Parathyroid adenoma (tissue), 2 donors: Measurements from ENCODE around the gene ARIH2.
"Not testable (repeated sequence)": the region's sequence is repeated elsewhere in the genome, so short reads cannot be mapped to it uniquely, and the experiment has no call there.

Source experiments
- H2AFZ ChIP-seq: fragments of 300-600 bp; sonication (generic); one replicate; pipeline ENCODE4 v1.7.0; 2017; ENCODE audit warnings: antibody characterized with exemption, mild to moderate bottlenecking
- H3K27ac ChIP-seq: fragments of 300-600 bp; sonication (generic); one replicate; pipeline ENCODE4 v1.7.0; 2017
- H3K27me3 ChIP-seq: fragments of 300-600 bp; sonication (generic); one replicate; pipeline ENCODE4 v1.7.0; 2017; ENCODE audit warnings: low read length; ENCODE audit not compliant: control insufficient read depth, insufficient read depth
- H3K36me3 ChIP-seq: fragments of 300-600 bp; sonication (generic); one replicate; pipeline ENCODE4 v1.7.0; 2017; ENCODE audit warnings: low read length; ENCODE audit not compliant: control insufficient read depth, insufficient read depth
- H3K4me1 ChIP-seq: fragments of 300-600 bp; sonication (generic); one replicate; pipeline ENCODE4 v1.7.0; 2017; ENCODE audit warnings: control low read depth
- H3K4me2 ChIP-seq: fragments of 300-600 bp; sonication (generic); one replicate; pipeline ENCODE4 v1.7.0; 2017; ENCODE audit warnings: low read length
- H3K4me3 ChIP-seq: fragments of 300-600 bp; sonication (generic); one replicate; pipeline ENCODE4 v1.7.0; 2017; ENCODE audit warnings: low read depth, low read length
- H3K79me2 ChIP-seq: fragments of 300-600 bp; sonication (generic); one replicate; pipeline ENCODE4 v1.7.0; 2017; ENCODE audit warnings: control low read depth
- H3K9ac ChIP-seq: fragments of 300-600 bp; sonication (generic); one replicate; pipeline ENCODE4 v1.7.0; 2017; ENCODE audit warnings: mild to moderate bottlenecking
- H3K9me3 ChIP-seq: fragments of 300-600 bp; sonication (generic); one replicate; pipeline ENCODE4 v1.7.0; 2017; ENCODE audit warnings: low read length; ENCODE audit not compliant: control insufficient read depth
- TF ChIP-seq, protein P1 (sequence below): fragments of 300-600 bp; sonication (generic); IDR thresholded peaks from one replicate; pipeline ENCODE4 v1.7.0; 2017; ENCODE audit warnings: antibody characterized with exemption, mild to moderate bottlenecking
- donor health status: primary hyperparathyroidism.

ARIH2 gene

DNA sequence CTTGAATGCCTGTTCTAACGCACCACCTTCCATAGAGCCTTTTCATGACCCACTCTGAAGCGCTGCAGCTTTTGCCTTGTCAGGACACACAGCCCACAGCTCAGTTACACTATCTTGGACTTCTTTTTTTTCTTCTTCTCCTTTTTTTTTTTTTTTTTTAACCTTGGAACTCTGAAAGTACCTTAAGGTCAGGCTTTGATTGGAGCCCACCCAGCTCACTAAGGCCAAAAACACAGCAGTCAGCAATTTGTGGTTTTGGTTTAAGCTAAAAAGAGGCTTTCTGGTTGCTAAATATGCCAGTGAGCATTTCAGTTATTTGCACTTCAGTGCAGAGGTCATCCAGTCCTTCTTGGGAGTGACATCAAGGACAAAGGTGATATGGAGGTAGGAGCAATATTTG lies 21.7 kb upstream of the ARIH2 start:
- peaks cover 12% of the 10 kb centered on the region for H3K79me2 ChIP-seq
- H3K9ac ChIP-seq = no peak overlapping the region
- no peaks in the 10 kb centered on the region for H3K27me3 ChIP-seq
- H2AFZ ChIP-seq = no peak overlapping the region
- H3K36me3 ChIP-seq = no peaks in the 10 kb centered on the region
- peak overlapping the region; percentile 35 for H3K27ac ChIP-seq
- TF ChIP-seq, protein P1, sequence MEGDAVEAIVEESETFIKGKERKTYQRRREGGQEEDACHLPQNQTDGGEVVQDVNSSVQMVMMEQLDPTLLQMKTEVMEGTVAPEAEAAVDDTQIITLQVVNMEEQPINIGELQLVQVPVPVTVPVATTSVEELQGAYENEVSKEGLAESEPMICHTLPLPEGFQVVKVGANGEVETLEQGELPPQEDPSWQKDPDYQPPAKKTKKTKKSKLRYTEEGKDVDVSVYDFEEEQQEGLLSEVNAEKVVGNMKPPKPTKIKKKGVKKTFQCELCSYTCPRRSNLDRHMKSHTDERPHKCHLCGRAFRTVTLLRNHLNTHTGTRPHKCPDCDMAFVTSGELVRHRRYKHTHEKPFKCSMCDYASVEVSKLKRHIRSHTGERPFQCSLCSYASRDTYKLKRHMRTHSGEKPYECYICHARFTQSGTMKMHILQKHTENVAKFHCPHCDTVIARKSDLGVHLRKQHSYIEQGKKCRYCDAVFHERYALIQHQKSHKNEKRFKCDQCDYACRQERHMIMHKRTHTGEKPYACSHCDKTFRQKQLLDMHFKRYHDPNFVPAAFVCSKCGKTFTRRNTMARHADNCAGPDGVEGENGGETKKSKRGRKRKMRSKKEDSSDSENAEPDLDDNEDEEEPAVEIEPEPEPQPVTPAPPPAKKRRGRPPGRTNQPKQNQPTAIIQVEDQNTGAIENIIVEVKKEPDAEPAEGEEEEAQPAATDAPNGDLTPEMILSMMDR = no peak
- H3K4me1 ChIP-seq = peaks cover 12% of the 10 kb centered on the region
- H3K4me3 ChIP-seq = no peak overlapping the region
- H3K4me2 ChIP-seq = peak overlapping the region; percentile 33
- no peaks in the 10 kb centered on the region for H3K9me3 ChIP-seq

DNA sequence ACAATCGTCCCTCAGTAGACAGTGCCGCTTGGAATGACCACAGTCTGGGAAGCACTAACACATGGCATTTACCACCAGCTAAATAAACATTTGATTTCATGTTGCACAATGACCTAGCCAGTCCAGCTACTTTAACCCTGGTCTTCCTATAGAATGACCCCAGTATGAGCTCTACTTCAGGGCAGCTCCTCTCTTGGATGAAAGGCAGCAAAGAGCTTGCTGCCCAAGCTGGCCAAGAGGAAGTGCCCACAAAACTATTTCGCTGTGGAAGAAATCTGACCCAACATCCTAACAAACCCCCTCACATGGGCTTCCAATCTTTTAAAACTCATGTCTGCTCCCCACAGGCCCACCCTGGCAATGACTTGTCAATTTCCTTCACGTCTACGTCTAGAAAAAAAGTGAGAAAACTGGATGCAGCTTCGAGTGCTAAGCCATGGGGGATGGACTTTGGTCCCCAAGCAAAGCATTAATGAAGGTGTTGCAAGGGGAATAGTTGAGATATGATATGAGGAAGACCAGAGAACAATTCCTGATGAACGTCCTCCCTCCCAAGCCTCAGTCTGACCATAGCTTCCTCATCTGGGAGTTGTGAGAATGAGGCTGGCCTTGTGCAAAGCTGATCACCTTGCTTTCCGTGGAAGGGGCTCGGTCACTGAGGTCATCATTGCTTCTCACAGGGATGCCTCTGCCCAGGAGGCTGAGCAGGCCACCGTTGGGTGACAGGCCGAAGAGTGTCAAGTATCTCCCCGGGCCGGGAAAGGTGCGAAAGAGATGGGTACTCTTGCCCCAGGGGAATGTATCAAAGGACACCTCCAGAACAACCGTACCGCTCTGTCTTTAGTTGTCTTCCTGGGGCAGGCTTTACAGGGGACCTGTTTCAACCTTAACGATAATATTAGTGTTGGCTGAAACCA lies 20.9 kb upstream of the ARIH2 start:
- Histone ChIP-seq H3K4me2 (peak overlapping the region; percentile 71), H3K36me3 (no peaks in the 10 kb centered on the region), H3K79me2 (peaks cover 7% of the 10 kb centered on the region), H3K27ac (peak overlapping the region; percentile 68), H3K9me3 (no peaks in the 10 kb centered on the region), H3K4me1 (peaks cover 12% of the 10 kb centered on the region), H2AFZ (peak overlapping the region; percentile 94), H3K4me3 (peak overlapping the region; percentile 79), H3K9ac (no peak overlapping the region), H3K27me3 (no peaks in the 10 kb centered on the region)
- TF ChIP-seq, protein P1 = no peak

DNA sequence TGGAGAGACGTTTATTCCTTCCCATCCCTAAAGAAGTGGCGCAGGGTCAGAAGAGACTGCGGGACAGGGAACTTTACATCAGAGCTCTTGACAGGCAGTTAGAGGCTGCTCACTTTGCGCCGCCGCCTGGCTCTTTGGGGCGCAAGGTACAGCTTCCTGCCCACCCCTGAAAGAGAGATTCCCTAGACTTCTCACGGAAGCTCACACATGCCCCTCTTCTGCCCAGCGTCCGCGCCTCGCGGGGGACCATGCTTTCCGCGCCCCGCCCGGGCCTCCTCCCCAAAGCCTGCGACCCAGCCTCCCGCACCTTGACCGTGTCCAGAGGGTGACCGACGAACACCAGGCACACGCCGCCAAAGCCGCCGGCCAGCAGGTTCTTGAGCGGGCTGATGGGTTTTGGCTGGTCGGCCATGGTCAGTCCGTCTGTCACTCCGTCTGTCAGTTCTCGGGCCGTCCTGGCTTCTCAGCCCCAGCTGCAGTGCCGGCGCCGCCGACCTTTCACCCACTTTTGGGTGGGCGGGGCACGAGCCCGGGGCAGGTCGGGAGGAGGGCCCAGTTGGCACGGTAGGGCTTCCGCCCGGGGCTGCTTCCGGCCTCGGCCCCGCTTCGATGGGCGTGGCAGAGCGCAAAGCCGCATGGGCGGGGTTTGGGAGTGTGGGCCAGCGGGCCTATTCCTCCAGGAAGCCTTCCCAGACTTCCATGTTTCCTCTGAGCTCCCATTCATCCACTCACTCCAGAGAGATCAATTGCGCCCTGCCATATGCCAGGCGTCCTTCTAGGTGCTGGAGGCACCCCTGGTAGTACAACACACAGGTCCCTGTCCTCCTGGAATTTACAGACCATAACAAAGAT lies 20.0 kb upstream of the ARIH2 start, which contains the start of gene SLC25A20:
Gene SLC25A20, minus strand, starts transcription at position 500 of the 852 bp plus-strand sequence. Its CDS starts 88 bp downstream, at position 412.
- H3K36me3 ChIP-seq = no peaks in the 10 kb centered on the region
- no peaks in the 10 kb centered on the region for H3K9me3 ChIP-seq
- H3K4me2 ChIP-seq = peak within 1 kb of the TSS; percentile 71
- H3K4me3 ChIP-seq = peak within 1 kb of the TSS; percentile 79
- peaks cover 12% of the 10 kb centered on the region for H3K4me1 ChIP-seq
- H3K27ac ChIP-seq = peak within 1 kb of the TSS; percentile 68
- TF ChIP-seq, protein P1 = no peak
- peak within 1 kb of the TSS; percentile 94 for H2AFZ ChIP-seq
- H3K27me3 ChIP-seq = no peaks in the 10 kb centered on the region
- peaks cover 2% of the 10 kb centered on the region for H3K79me2 ChIP-seq
- H3K9ac ChIP-seq = peak within 1 kb of the TSS; percentile 25

DNA sequence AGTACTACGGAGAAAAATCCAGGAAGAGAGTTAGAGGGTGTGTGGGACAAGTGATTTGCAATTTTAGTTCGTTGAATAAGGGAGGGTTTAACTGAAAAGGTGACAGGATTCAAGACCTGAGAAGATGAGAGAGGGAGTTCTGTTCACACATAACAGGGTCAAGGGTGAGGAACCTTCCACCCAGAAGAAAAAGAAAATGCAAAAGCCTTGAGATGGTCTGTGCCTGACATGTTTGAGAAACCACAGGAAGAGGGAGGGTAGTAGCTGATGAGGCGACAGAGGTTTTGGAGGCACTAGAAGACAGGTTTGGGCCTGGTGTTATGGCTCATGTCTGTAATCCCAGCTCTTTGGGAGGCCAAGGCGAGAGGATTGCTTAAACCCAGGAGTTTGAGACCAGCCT lies 19.4 kb upstream of the ARIH2 start:
- Histone ChIP-seq H3K4me2 (peak overlapping the region; percentile 71), H3K79me2 (peaks cover 2% of the 10 kb centered on the region), H3K9ac (peak overlapping the region; percentile 25), H3K4me1 (peaks cover 12% of the 10 kb centered on the region), H3K27me3 (no peaks in the 10 kb centered on the region), H3K9me3 (no peaks in the 10 kb centered on the region), H3K27ac (peak overlapping the region; percentile 68), H2AFZ (peak overlapping the region; percentile 94), H3K36me3 (no peaks in the 10 kb centered on the region), H3K4me3 (peak overlapping the region; percentile 79)
- TF ChIP-seq, protein P1 = no peak

DNA sequence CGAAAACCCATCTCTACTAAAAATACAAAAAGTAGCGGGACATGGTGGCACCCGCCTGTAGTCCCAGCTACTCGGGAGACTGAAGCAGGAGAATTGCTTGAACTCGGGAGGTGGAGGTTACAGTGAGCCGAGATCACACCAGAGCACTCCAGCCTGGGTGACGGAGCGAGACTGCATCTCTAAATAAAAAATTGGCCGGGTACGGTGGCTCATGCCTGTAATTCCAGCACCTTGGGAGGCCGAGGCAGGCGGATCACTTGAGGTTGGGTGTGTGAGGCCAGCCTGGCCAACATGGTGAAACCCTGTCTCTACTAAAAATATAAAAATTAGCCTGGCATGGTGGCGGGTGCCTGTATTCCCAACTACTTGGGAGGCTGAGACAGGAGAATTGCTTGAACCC lies 11.6 kb upstream of the ARIH2 start:
- not testable (repeated sequence) for H3K27ac ChIP-seq, H3K4me1 ChIP-seq, H3K4me2 ChIP-seq, H3K36me3 ChIP-seq, H2AFZ ChIP-seq, H3K79me2 ChIP-seq, H3K4me3 ChIP-seq, H3K9me3 ChIP-seq, H3K9ac ChIP-seq, H3K27me3 ChIP-seq
